Hepatocyte (in vitro differentiated cells): ENCODE measurements around the gene RANBP1. TPM values are rescaled to one million over a fixed set of nuclear protein-coding genes. Genes with fewer than 3 reads are reported as not detected.

Experiments
- DNase-seq: peaks from one replicate; pipeline ENCODE4 v3.0.0-alpha.2; 2016; ENCODE audit warnings: low spot score
- H2AFZ ChIP-seq: fragments of 200-600 bp; sonication (generic); 2 replicates; pipeline ENCODE4 v1.6.0; 2016; ENCODE audit warnings: antibody characterized with exemption, mild to moderate bottlenecking
- H3K27ac ChIP-seq: fragments of 200-600 bp; sonication (generic); 2 replicates; pipeline ENCODE4 v1.5.1; 2016; ENCODE audit warnings: mild to moderate bottlenecking
- H3K27me3 ChIP-seq: fragments of 200-600 bp; sonication (generic); 2 replicates; pipeline ENCODE4 v1.6.1; 2016
- H3K36me3 ChIP-seq: fragments of 200-600 bp; sonication (generic); replicated peaks from 2 replicates; pipeline ENCODE4 v1.5.1; 2016; ENCODE audit warnings: low read depth; ENCODE audit not compliant: insufficient read depth
- H3K4me1 ChIP-seq: fragments of 200-600 bp; sonication (generic); 2 replicates; pipeline ENCODE4 v1.5.1; 2016; ENCODE audit warnings: mild to moderate bottlenecking, moderate library complexity; ENCODE audit not compliant: insufficient read depth
- H3K4me2 ChIP-seq: fragments of 200-600 bp; sonication (generic); 2 replicates; pipeline ENCODE4 v1.6.0; 2016
- H3K4me3 ChIP-seq: fragments of 200-600 bp; sonication (generic); 2 replicates; pipeline ENCODE4 v1.5.1; 2016; ENCODE audit warnings: mild to moderate bottlenecking
- H3K79me2 ChIP-seq: fragments of 200-600 bp; sonication (generic); 2 replicates; pipeline ENCODE4 v1.6.0; 2017; ENCODE audit warnings: mild to moderate bottlenecking
- H3K9me2 ChIP-seq: fragments of 200-600 bp; sonication (generic); replicated peaks from 2 replicates; pipeline ENCODE4 v1.6.0; 2017; ENCODE audit warnings: mild to moderate bottlenecking; ENCODE audit not compliant: insufficient read depth
- H3K9me3 ChIP-seq: fragments of 200-600 bp; sonication (generic); 2 replicates; pipeline ENCODE4 v1.5.1; 2016; ENCODE audit warnings: low read depth, mild to moderate bottlenecking
- H4K20me1 ChIP-seq: fragments of 200-600 bp; sonication (generic); 2 replicates; pipeline ENCODE4 v1.6.0; 2016; ENCODE audit warnings: mild to moderate bottlenecking; ENCODE audit not compliant: insufficient read depth, poor library complexity, severe bottlenecking
- EZH2 ChIP-seq: fragments of 200-600 bp; sonication (generic); IDR thresholded peaks from 2 replicates; pipeline ENCODE4 v1.6.1; 2016; ENCODE audit warnings: antibody characterized with exemption, mild to moderate bottlenecking, borderline replicate concordance
- EZH2phosphoT487 ChIP-seq: fragments of 200-600 bp; sonication (generic); IDR thresholded peaks from one replicate; pipeline ENCODE4 v1.6.1; 2018; ENCODE audit warnings: antibody characterized with exemption, mild to moderate bottlenecking, low read depth, moderate library complexity; ENCODE audit not compliant: unreplicated experiment, severe bottlenecking
- WGBS: methylation state at CpG from one replicate; pipeline ENCODE4 v1.1.6; 2016; ENCODE audit warnings: low lambda C conversion rate; ENCODE audit errors: missing lambda C conversion rate; 5-methylcytosine and 5-hydroxymethylcytosine counted together
- polyA plus RNA-seq: library from polyadenylated mRNA; unstranded; fragments of >200 nt; fragmentation: Nextera tagmentation; extraction: Ambion mirVana; gene quantifications from 2 replicates; pipeline ENCODE4 v1.2.1, GENCODE V29; 2016
- total RNA-seq: library from RNA; depleted of rRNA; stranded (reverse); fragments of >200 nt; gene quantifications from 2 replicates; pipeline ENCODE4 v1.2.3, GENCODE V29; 2014
- TF ChIP-seq, protein P1 (sequence below): fragments of 200-600 bp; sonication (generic); IDR thresholded peaks from 2 replicates; pipeline ENCODE4 v1.5.1; 2016; ENCODE audit warnings: antibody characterized with exemption, mild to moderate bottlenecking; ENCODE audit not compliant: poor library complexity

Gene RANBP1
- total and polyA plus RNA-seq, 2 experiments from 2014 or later: 189 to 227 TPM

DNA sequence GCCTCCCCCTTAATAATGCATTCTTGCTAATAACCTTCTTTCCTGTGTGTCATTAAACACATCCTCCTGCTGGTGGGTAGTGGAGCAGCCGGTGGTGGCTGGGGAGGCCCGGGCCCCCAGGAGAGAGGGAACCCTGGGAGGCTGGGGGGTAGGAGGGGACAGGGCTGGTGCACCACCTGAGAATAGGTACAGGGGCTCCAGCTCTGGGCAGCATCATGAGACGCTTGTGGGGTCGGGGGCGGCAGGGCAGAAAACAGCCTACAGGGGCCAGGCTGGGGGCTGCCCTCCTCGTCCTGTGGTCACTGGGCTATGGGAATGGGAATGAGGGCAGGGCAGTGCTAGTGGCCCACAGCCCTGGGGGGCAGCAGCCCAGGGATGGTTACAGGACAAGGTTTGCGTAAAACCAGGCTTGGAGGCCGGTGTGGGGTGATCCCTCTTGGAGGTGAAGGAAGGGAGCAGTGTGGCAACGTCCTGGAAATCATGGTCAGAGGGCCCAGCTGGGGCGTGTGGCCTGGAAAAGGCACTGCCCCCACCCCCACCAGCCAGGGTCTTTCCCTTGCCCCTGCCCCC is 53.4 kb downstream of the RANBP1 start:
- no peak overlapping the region for H2AFZ ChIP-seq
- TF ChIP-seq EZH2 (no peak), EZH2phosphoT487 (no peak)
- TF ChIP-seq, protein P1, sequence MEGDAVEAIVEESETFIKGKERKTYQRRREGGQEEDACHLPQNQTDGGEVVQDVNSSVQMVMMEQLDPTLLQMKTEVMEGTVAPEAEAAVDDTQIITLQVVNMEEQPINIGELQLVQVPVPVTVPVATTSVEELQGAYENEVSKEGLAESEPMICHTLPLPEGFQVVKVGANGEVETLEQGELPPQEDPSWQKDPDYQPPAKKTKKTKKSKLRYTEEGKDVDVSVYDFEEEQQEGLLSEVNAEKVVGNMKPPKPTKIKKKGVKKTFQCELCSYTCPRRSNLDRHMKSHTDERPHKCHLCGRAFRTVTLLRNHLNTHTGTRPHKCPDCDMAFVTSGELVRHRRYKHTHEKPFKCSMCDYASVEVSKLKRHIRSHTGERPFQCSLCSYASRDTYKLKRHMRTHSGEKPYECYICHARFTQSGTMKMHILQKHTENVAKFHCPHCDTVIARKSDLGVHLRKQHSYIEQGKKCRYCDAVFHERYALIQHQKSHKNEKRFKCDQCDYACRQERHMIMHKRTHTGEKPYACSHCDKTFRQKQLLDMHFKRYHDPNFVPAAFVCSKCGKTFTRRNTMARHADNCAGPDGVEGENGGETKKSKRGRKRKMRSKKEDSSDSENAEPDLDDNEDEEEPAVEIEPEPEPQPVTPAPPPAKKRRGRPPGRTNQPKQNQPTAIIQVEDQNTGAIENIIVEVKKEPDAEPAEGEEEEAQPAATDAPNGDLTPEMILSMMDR: no peak
- no peaks in the 10 kb centered on the region for H3K79me2 ChIP-seq
- DNase-seq: no peak
- H3K27me3 ChIP-seq: no peaks in the 10 kb centered on the region
- H3K36me3 ChIP-seq: no peaks in the 10 kb centered on the region
- peaks cover 13% of the 10 kb centered on the region for H3K4me1 ChIP-seq
- no peaks in the 10 kb centered on the region for H3K9me2 ChIP-seq
- WGBS: 88% methylated on average over 8 of the region's 10 CpGs
- no peak overlapping the region for H3K27ac ChIP-seq
- no peaks in the 10 kb centered on the region for H4K20me1 ChIP-seq
- H3K4me3 ChIP-seq: no peak overlapping the region
- no peak overlapping the region for H3K4me2 ChIP-seq
- no peaks in the 10 kb centered on the region for H3K9me3 ChIP-seq

DNA sequence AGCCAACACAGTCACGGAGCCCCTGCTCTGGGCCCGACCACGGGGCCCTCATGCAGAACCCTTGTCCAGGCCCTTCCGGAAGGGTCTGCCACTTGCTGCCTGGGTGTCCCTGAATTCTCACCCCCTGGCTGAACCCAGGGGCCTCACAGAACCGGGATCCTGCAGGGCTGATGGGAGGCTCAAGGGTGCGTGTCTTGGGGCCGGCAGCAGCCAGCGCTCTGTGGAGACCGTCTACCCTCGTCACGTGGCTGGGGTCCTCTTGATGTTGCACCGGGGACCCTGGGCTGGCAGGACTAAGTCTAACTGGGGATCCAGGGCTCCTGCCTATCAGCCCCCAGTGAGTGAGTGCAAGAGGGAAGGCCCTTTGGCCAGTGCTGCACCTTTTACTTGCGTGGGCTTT is 54.3 kb downstream of the RANBP1 start:
- H3K4me3 ChIP-seq: no peak overlapping the region
- H3K4me2 ChIP-seq: no peak overlapping the region
- H3K79me2 ChIP-seq: no peaks in the 10 kb centered on the region
- no peak for DNase-seq
- H4K20me1 ChIP-seq: no peaks in the 10 kb centered on the region
- no peaks in the 10 kb centered on the region for H3K36me3 ChIP-seq
- H3K27ac ChIP-seq: no peak overlapping the region
- WGBS: 91% methylated on average over 13 of the region's 13 CpGs
- H3K4me1 ChIP-seq: peaks cover 17% of the 10 kb centered on the region
- H3K27me3 ChIP-seq: no peaks in the 10 kb centered on the region
- H3K9me2 ChIP-seq: no peaks in the 10 kb centered on the region
- no peak overlapping the region for H2AFZ ChIP-seq
- no peak for TF ChIP-seq EZH2phosphoT487
- no peak for TF ChIP-seq EZH2
- TF ChIP-seq, protein P1: no peak
- no peaks in the 10 kb centered on the region for H3K9me3 ChIP-seq

DNA sequence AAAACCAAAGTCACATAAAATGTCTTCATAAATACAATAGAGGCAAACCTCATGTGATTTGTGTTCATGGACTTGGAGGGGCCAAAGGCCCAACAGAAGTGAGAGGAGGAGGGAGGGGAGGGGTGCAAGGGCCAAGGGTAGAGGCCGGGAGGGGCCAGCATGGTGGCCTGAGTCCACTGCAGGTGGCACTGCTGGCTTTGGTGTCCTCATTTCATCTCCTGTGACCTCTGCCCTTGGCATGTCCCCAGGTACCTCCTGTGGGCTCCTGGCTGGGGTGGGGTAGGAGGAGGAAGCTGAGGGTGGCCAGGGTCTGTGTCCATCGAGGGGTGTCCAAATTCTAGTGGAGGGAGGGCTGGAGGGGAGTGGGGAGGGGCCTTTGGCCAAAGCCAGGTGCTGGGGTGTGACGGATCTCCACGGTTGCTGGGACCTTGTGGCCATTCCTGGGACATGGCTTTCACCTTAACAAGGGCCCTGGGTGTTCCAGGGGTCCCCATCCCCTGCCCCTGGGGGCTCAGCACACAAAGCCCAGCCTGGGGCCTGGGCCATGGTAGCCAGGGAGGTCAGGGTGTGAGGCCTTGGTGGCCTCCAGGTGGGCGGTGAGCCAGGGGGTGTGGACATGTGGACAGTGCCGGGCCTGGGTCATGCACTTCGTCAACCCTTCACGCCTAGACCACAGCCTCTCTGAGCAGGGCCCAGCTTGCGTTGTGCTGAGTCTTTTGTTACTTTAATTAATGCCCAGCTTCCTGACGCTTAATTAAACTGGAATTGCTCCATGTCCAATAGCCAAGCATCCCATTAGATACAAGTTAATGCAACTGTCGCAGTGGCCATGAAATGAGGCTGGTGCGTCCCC is 55.6 kb downstream of the RANBP1 start:
- H3K4me3 ChIP-seq: no peak overlapping the region
- peaks cover 22% of the 10 kb centered on the region for H3K4me1 ChIP-seq
- TF ChIP-seq EZH2 (no peak), EZH2phosphoT487 (no peak)
- TF ChIP-seq, protein P1: no peak
- H3K27ac ChIP-seq: no peak overlapping the region
- H3K36me3 ChIP-seq: no peaks in the 10 kb centered on the region
- H3K9me2 ChIP-seq: no peaks in the 10 kb centered on the region
- no peak overlapping the region for H3K4me2 ChIP-seq
- no peak for DNase-seq
- no peaks in the 10 kb centered on the region for H4K20me1 ChIP-seq
- no peak overlapping the region for H2AFZ ChIP-seq
- 95% methylated on average over 12 of the region's 12 CpGs for WGBS
- H3K9me3 ChIP-seq: no peaks in the 10 kb centered on the region
- no peaks in the 10 kb centered on the region for H3K27me3 ChIP-seq
- no peaks in the 10 kb centered on the region for H3K79me2 ChIP-seq
